ENCODE results near the gene FHOD3. TPM values are rescaled to one million over a fixed set of nuclear protein-coding genes. Genes with fewer than 3 reads are reported as not detected.

FHOD3 gene
- total and polyA plus RNA-seq, 2 of the 4 experiments (the other 2 are of a cell fraction), result 14.6 to 16.0 TPM

- dilution Hi-C loops (cut with HindIII; ENCODE audit: low sequenced_read_pairs, unreplicated experiment) (no loop called here), intact Hi-C loops (cut with micrococcal nuclease) (no loop called here), in situ Hi-C loops (cut with MboI; ENCODE audit: low sequenced_read_pairs) (no loop called here)
- no peak overlapping the region for H4K91ac ChIP-seq (ENCODE audit: insufficient read depth, low read depth, low read length)
- no peak overlapping the region for H3K27ac ChIP-seq (ENCODE audit: insufficient read depth, low read length)
- H4K5ac ChIP-seq (ENCODE audit: low read depth, low read length), result no peak overlapping the region
- no peak overlapping the region for H3K9ac ChIP-seq (ENCODE audit: low read depth, low read length)
- H3K4ac ChIP-seq (ENCODE audit: low read depth, low read length), result no peak overlapping the region
- H2BK5ac ChIP-seq (ENCODE audit: low read depth, low read length, poor library complexity, severe bottlenecking), result no peak overlapping the region
- H4K8ac ChIP-seq (ENCODE audit: low read depth in 2 of 2, low read length in 2 of 2), result no peak overlapping the region
- 71% methylated on average over 1 of the region's 4 CpGs; no CpG with 5 or more reads in 1 of the 2 experiments for WGBS, 2 experiments (ENCODE audit: extremely low coverage in 2 of 2, insufficient read length in 1 of 2)
- H3K14ac ChIP-seq (replicated peaks; ENCODE audit: low read depth, low read length), result no peak overlapping the region
- POLR2A ChIA-PET (ENCODE audit: unreplicated experiment), result no interaction called here
- no peak overlapping the region for H2BK15ac ChIP-seq (ENCODE audit: low read depth, low read length)
- H2BK20ac ChIP-seq (ENCODE audit: low read depth, low read length), result no peak overlapping the region
- H4K20me1 ChIP-seq (ENCODE audit: insufficient read depth, low read length), result no peaks in the 10 kb centered on the region
- TF ChIP-seq ELK1 (IDR thresholded peaks at IDR 0.05; ENCODE audit: borderline replicate concordance, low read depth, low read length) (no peak), MXI1 (IDR thresholded peaks at IDR 0.05; ENCODE audit: borderline replicate concordance, low read depth, low read length) (no peak), NFE2L2 (IDR thresholded peaks at IDR 0.05; ENCODE audit: low read depth, low read length) (no peak), MAZ (IDR thresholded peaks at IDR 0.05; ENCODE audit: borderline replicate concordance, low read depth, low read length) (no peak), CEBPB (IDR thresholded peaks at IDR 0.05; ENCODE audit: low read depth, low read length) (no peak), BHLHE40 (IDR thresholded peaks at IDR 0.05; ENCODE audit: low read depth, low read length) (no peak), RAD21 (IDR thresholded peaks at IDR 0.05; ENCODE audit: low read length) (no peak), MAFK (IDR thresholded peaks at IDR 0.05; ENCODE audit: low read depth, low read length) (no peak), RFX5 (IDR thresholded peaks at IDR 0.05; ENCODE audit: low read depth, low read length) (no peak), SMC3 (IDR thresholded peaks at IDR 0.05; ENCODE audit: low read depth, low read length) (no peak), RCOR1 (IDR thresholded peaks at IDR 0.05; ENCODE audit: insufficient replicate concordance, low read length) (no peak), CTCF (conservative IDR thresholded peaks at IDR 0.05; ENCODE audit: low read depth, low read length) (no peak), CHD1 (IDR thresholded peaks at IDR 0.05; ENCODE audit: low read depth, low read length) (no peak), USF2 (IDR thresholded peaks at IDR 0.05; ENCODE audit: low read depth, low read length) (no peak), POLR2A (IDR thresholded peaks at IDR 0.05; ENCODE audit: low read depth, low read length) (no peak), FOS (IDR thresholded peaks at IDR 0.05; ENCODE audit: low read depth, low read length) (no peak)
- H3K9me3 ChIP-seq (ENCODE audit: control insufficient read depth, insufficient read depth, low read length), result no peaks in the 10 kb centered on the region
- H3K79me1 ChIP-seq (ENCODE audit: low read depth in 1 of 2, low read length in 2 of 2), result peaks cover 7% of the 10 kb centered on the region in 2 experiments; a peak in 2 of 4 replicates
- H3K27me3 ChIP-seq (ENCODE audit: control insufficient read depth, insufficient read depth, low read length), result no peaks in the 10 kb centered on the region
- no peak overlapping the region for H3K4me3 ChIP-seq (ENCODE audit: insufficient read depth, low read depth, low read length)
- H3K9me1 ChIP-seq (ENCODE audit: insufficient read depth, low read length), result peaks cover 4% of the 10 kb centered on the region; the same call in 1 of the 2 replicates
- DNase-seq, result no peak
- no peak overlapping the region for H2AK9ac ChIP-seq (replicated peaks; ENCODE audit: low read depth, low read length, poor library complexity)
- H3K4me1 ChIP-seq (ENCODE audit: control insufficient read depth, insufficient read depth, low read length), result peaks cover 2% of the 10 kb centered on the region; the same call in 1 of the 2 replicates
- H3K36me3 ChIP-seq (ENCODE audit: control insufficient read depth, insufficient read depth, low read length), result no peaks in the 10 kb centered on the region
- no peak overlapping the region for H3K4me2 ChIP-seq (ENCODE audit: low read depth, low read length)
- CTCF ChIA-PET, result interaction anchor here (0.6 kb wide), 1 partner anchor 24 kb away, joined by 3 read pairs; no protein-coding TSS in a partner anchor
- no peak overlapping the region for H3K56ac ChIP-seq (ENCODE audit: extremely low read depth, insufficient read depth, low read length)
- H2AK5ac ChIP-seq (ENCODE audit: low read depth, low read length), result no peak overlapping the region
- no peak overlapping the region for H2AFZ ChIP-seq (replicated peaks; ENCODE audit: low read length, poor library complexity)
- no peak for ATAC-seq (ENCODE audit: low read depth)
- BruUV-seq (replicated peaks), result no TSS peak
- H3K23ac ChIP-seq (ENCODE audit: low read depth, low read length), result no peak overlapping the region
- no peak overlapping the region for H3K18ac ChIP-seq (ENCODE audit: low read depth, low read length)
- no peak overlapping the region for H2BK120ac ChIP-seq (ENCODE audit: low read depth, low read length)
These were observed 42.7 kb downstream of the FHOD3 start for GRCh38 chr18:36340246-36340645.

Data from IMR-90 (cell line).